ENCODE results near the gene LRPAP1.

Gene LRPAP1

GRCh38 chr4:3491681-3492405 lies 40.4 kb downstream of the LRPAP1 start:
- H4K20me1 ChIP-seq, result peaks cover 0 to 81% (median 48%) of the 10 kb centered on the region in 11 experiments; a peak in 17 of 22 replicates
- peaks cover 18 to 60% (median 44%) of the 10 kb centered on the region in 10 experiments; a peak in 18 of 20 replicates for H3K4me1 ChIP-seq
- TF ChIP-seq Cebpa-rat (IDR thresholded peaks at IDR 0.05), result no peak
- H3K9ac ChIP-seq, result no peak overlapping the region
- peaks cover 8 to 65% (median 47%) of the 10 kb centered on the region in 11 experiments; a peak in 18 of 22 replicates for H3K27me3 ChIP-seq
- H3K36me3 ChIP-seq, result no peaks in the 10 kb centered on the region
- H3K9me3 ChIP-seq (replicated peaks in 1 of 11), result no peaks in the 10 kb centered on the region
- H3K4me3 ChIP-seq, result no peak overlapping the region
- no peak overlapping the region for H3K27ac ChIP-seq
- H3K4me2 ChIP-seq, result no peak overlapping the region

GRCh38 chr4:3489451-3489962 lies 42.7 kb downstream of the LRPAP1 start:
- H3K9me3 ChIP-seq (replicated peaks in 1 of 11), result no peaks in the 10 kb centered on the region
- H3K4me1 ChIP-seq, result peaks cover 25 to 62% (median 53%) of the 10 kb centered on the region in 10 experiments
- H3K27me3 ChIP-seq, result peaks cover 23 to 70% (median 55%) of the 10 kb centered on the region in 11 experiments
- H3K9ac ChIP-seq, result no peak overlapping the region; a peak in 1 of 22 replicates
- H3K4me3 ChIP-seq, result no peak overlapping the region
- no peak overlapping the region for H3K27ac ChIP-seq
- no peaks in the 10 kb centered on the region for H3K36me3 ChIP-seq
- no peak for TF ChIP-seq Cebpa-rat (IDR thresholded peaks at IDR 0.05)
- H4K20me1 ChIP-seq, result peaks cover 0 to 81% (median 53%) of the 10 kb centered on the region in 11 experiments; a peak in 17 of 22 replicates
- peak overlapping the region in 10 of 11 experiments; percentile 5 to 74 (median 60); a peak in 19 of 22 replicates for H3K4me2 ChIP-seq

- H3K4me1 ChIP-seq, result peaks cover 26 to 62% (median 53%) of the 10 kb centered on the region in 10 experiments
These were observed 43.4 kb downstream of the LRPAP1 start for GRCh38 chr4:3488820-3489219.

GRCh38 chr4:3487861-3488260 lies 44.4 kb downstream of the LRPAP1 start:
- H3K27me3 ChIP-seq, result peaks cover 36 to 73% (median 56%) of the 10 kb centered on the region in 11 experiments
- H3K9me3 ChIP-seq (replicated peaks in 1 of 11), result no peaks in the 10 kb centered on the region
- no peaks in the 10 kb centered on the region for H3K36me3 ChIP-seq
- no peak overlapping the region for H3K9ac ChIP-seq
- peak overlapping the region in 4 of 11 experiments; percentile 26 to 99 (median 98); a peak in 2 of 22 replicates for H3K4me2 ChIP-seq
- no peak overlapping the region for H3K27ac ChIP-seq
- no peak overlapping the region for H3K4me3 ChIP-seq
- H3K4me1 ChIP-seq, result peaks cover 32 to 63% (median 53%) of the 10 kb centered on the region in 10 experiments
- no peak for TF ChIP-seq Cebpa-rat (IDR thresholded peaks at IDR 0.05)
- peaks cover 0 to 76% (median 48%) of the 10 kb centered on the region in 11 experiments; a peak in 16 of 22 replicates for H4K20me1 ChIP-seq

More at GRCh38 chr4:3488820-3489219, 43.4 kb downstream of the LRPAP1 start:
- Histone ChIP-seq H4K20me1 (peaks cover 0 to 81% (median 50%) of the 10 kb centered on the region in 11 experiments; a peak in 16 of 22 replicates), H3K4me3 (no peak overlapping the region), H3K36me3 (no peaks in the 10 kb centered on the region), H3K4me2 (peak overlapping the region in 9 of 11 experiments; percentile 52 to 74 (median 61); a peak in 18 of 22 replicates), H3K27me3 (peaks cover 30 to 72% (median 55%) of the 10 kb centered on the region in 11 experiments), H3K9ac (no peak overlapping the region), H3K9me3 (replicated peaks in 1 of 11) (no peaks in the 10 kb centered on the region), H3K27ac (no peak overlapping the region)
- no peak for TF ChIP-seq Cebpa-rat (IDR thresholded peaks at IDR 0.05)

- Histone ChIP-seq H3K9ac (no peak overlapping the region), H3K4me1 (peaks cover 32 to 72% (median 61%) of the 10 kb centered on the region in 10 experiments), H3K4me2 (peak overlapping the region in 9 of 11 experiments; percentile 94 to 99 (median 98); a peak in 18 of 22 replicates), H3K27me3 (peaks cover 35 to 77% (median 59%) of the 10 kb centered on the region in 11 experiments), H4K20me1 (peaks cover 0 to 79% (median 48%) of the 10 kb centered on the region in 11 experiments; a peak in 16 of 22 replicates), H3K27ac (no peak overlapping the region), H3K9me3 (replicated peaks in 1 of 11) (no peaks in the 10 kb centered on the region), H3K4me3 (no peak overlapping the region), H3K36me3 (no peaks in the 10 kb centered on the region)
- TF ChIP-seq Cebpa-rat (IDR thresholded peaks at IDR 0.05), result no peak
These were observed 45.4 kb downstream of the LRPAP1 start for GRCh38 chr4:3486541-3487540.

GRCh38 chr4:3485886-3486540 lies 46.2 kb downstream of the LRPAP1 start:
- Histone ChIP-seq H3K4me2 (peak overlapping the region; percentile 88 to 99 (median 95); a peak in 21 of 22 replicates), H3K9ac (0 out of 22 replicates have a peak overlapping the region, but pooled peaks of 2 of the 11 experiments have one; percentile 19 to 41), H3K27ac (no peak overlapping the region), H3K4me1 (peaks cover 32 to 80% (median 69%) of the 10 kb centered on the region in 10 experiments), H4K20me1 (peaks cover 0 to 84% (median 48%) of the 10 kb centered on the region in 11 experiments; a peak in 16 of 22 replicates), H3K9me3 (replicated peaks in 1 of 11) (no peaks in the 10 kb centered on the region), H3K27me3 (peaks cover 35 to 77% (median 55%) of the 10 kb centered on the region in 11 experiments), H3K36me3 (no peaks in the 10 kb centered on the region), H3K4me3 (peak overlapping the region in 3 of 10 experiments; percentile 25 to 63 (median 52); a peak in 6 of 20 replicates)
- TF ChIP-seq Cebpa-rat (IDR thresholded peaks at IDR 0.05), result no peak

- H3K27ac ChIP-seq, result no peak overlapping the region
- peak overlapping the region in 8 of 11 experiments; percentile 13 to 52 (median 26); a peak in 7 of 22 replicates for H3K9ac ChIP-seq
- H3K4me1 ChIP-seq, result peaks cover 32 to 88% (median 74%) of the 10 kb centered on the region in 10 experiments
- peaks cover 35 to 77% (median 55%) of the 10 kb centered on the region in 11 experiments for H3K27me3 ChIP-seq
- no peak for TF ChIP-seq Cebpa-rat (IDR thresholded peaks at IDR 0.05)
- H3K4me3 ChIP-seq, result peak overlapping the region; percentile 7 to 63 (median 37); a peak in 17 of 20 replicates
- H3K36me3 ChIP-seq, result no peaks in the 10 kb centered on the region
- no peaks in the 10 kb centered on the region for H3K9me3 ChIP-seq (replicated peaks in 1 of 11)
- peak overlapping the region; percentile 88 to 99 (median 95) for H3K4me2 ChIP-seq
- peaks cover 0 to 88% (median 48%) of the 10 kb centered on the region in 11 experiments; a peak in 16 of 22 replicates for H4K20me1 ChIP-seq
These were observed 47.0 kb downstream of the LRPAP1 start for GRCh38 chr4:3485011-3485791.
